ENCODE results near the gene GOLIM4.
"Not testable (repeated sequence)": the region's sequence is repeated elsewhere in the genome, so short reads cannot be mapped to it uniquely, and the experiment has no call there.

DNA sequence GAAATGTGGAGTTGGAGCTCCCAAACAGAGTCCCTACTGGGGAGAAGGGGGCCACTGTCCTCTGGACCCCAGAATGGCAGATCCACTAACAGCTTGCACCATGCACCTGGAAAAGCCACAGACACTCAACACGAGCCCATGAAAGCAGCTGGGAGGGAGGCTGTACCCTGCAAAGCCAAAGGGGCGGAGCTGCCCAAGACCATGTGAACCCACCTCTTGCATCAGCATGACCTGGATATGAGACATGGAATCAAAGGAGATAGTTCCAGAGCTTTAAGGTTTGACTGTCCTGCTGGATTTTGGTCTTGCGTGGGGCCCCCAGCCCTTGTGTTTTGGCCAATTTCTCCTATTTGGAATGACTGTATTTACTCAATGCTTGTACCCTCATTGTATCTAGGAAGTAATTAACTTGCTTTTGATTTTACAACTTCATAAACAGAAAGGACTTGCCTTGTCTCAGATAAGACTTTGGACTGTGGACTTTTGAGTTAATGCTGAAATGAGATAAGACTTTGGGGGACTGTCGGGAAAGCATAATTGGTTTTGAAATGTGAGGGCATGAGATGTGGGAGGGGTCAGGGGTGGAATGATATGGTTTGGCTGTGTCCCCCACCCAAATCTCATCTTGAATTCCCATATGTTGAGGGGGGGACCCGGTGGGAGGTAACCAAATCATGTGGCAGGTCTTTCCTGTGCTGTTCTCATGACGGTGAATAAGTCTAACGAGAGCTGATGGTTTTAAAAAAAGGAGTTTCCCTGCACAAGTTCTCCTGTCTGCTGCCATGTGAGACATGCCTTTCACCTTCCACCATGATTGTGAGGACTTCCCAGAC, 39.1 kb downstream of the GOLIM4 start:
- TF ChIP-seq RARB (CRISPR knock-in tag; IDR thresholded peaks at IDR 0.05); PPARA (CRISPR knock-in tag; IDR thresholded peaks at IDR 0.05; ENCODE audit: borderline replicate concordance): not testable (repeated sequence)

Measured in SK-N-SH treated with all-trans-retinoic acid at 6 μM for 48 hours (cell line).